Astrocyte (in vitro differentiated cells and primary cell): Measurements from ENCODE around the gene ISCA1. TPM values are rescaled to one million over a fixed set of nuclear protein-coding genes. Genes with fewer than 3 reads are reported as not detected.
A peak's percentile ranks its signal among the peaks of the same experiment; 100 is the strongest.

Experiments used
- DNase-seq: peaks from one replicate; pipeline ENCODE4 v3.0.0-alpha.2; 2010; ENCODE audit warnings: low read depth
- FAIRE-seq: peaks from 2 replicates; lab custom pipeline; 2011; peaks lifted over from hg19 to GRCh38; lab: Jason Lieb, UNC
- H2AFZ ChIP-seq: 2 replicates; pipeline ENCODE4 v1.6.0; 2012; ENCODE audit warnings: low read depth, low read length, inconsistent platforms
- H3K27ac ChIP-seq: 2 replicates; pipeline ENCODE4 v1.5.1; 2011; ENCODE audit warnings: low read depth, low read length, inconsistent platforms
- H3K27me3 ChIP-seq: 2 replicates; pipeline ENCODE4 v1.6.0; 2011; ENCODE audit warnings: low read length, inconsistent platforms; ENCODE audit not compliant: insufficient read depth
- H3K36me3 ChIP-seq: 2 replicates; pipeline ENCODE4 v1.5.1; 2011; ENCODE audit warnings: low read length, inconsistent platforms; ENCODE audit not compliant: insufficient read depth
- H3K4me1 ChIP-seq: 2 replicates; pipeline ENCODE4 v1.5.1; 2011; ENCODE audit warnings: low read length, inconsistent platforms; ENCODE audit not compliant: insufficient read depth
- H3K4me2 ChIP-seq: 2 replicates; pipeline ENCODE4 v1.6.0; 2012; ENCODE audit warnings: low read length, inconsistent platforms
- H3K4me3 ChIP-seq: 2 replicates; pipeline ENCODE4 v1.5.1; 2011; ENCODE audit warnings: low read depth, mild to moderate bottlenecking, low read length, inconsistent platforms; ENCODE audit not compliant: insufficient read depth
- H3K79me2 ChIP-seq: 2 replicates; pipeline ENCODE4 v1.6.0; 2012; ENCODE audit warnings: mild to moderate bottlenecking, low read length, inconsistent platforms; ENCODE audit not compliant: insufficient read depth
- H3K9ac ChIP-seq: 2 replicates; pipeline ENCODE4 v1.6.0; 2012; ENCODE audit warnings: mild to moderate bottlenecking, low read length, inconsistent platforms
- H3K9me3 ChIP-seq: 2 replicates; pipeline ENCODE4 v1.5.1; 2012; ENCODE audit warnings: low read depth, mild to moderate bottlenecking, low read length, inconsistent platforms; ENCODE audit not compliant: insufficient read depth
- H4K20me1 ChIP-seq: 2 replicates; pipeline ENCODE4 v1.6.0; 2012; ENCODE audit warnings: low read length, inconsistent platforms; ENCODE audit not compliant: insufficient read depth
- H3K27ac Mint-ChIP-seq: one replicate; pipeline ENCODE4 v1.8.0; 2021; ENCODE audit warnings: mild to moderate bottlenecking, mixed read lengths; ENCODE audit not compliant: unreplicated experiment
- H3K27me3 Mint-ChIP-seq: one replicate; pipeline ENCODE4 v1.8.0; 2021; ENCODE audit warnings: low read depth, mixed read lengths; ENCODE audit not compliant: unreplicated experiment
- H3K36me3 Mint-ChIP-seq: one replicate; pipeline ENCODE4 v1.8.0; 2021; ENCODE audit warnings: low read depth, mixed read lengths; ENCODE audit not compliant: unreplicated experiment
- H3K4me1 Mint-ChIP-seq: one replicate; pipeline ENCODE4 v1.8.0; 2021; ENCODE audit warnings: low read depth, mixed read lengths; ENCODE audit not compliant: unreplicated experiment
- H3K4me3 Mint-ChIP-seq: one replicate; pipeline ENCODE4 v1.8.0; 2021; ENCODE audit warnings: mild to moderate bottlenecking, moderate library complexity, mixed read lengths; ENCODE audit not compliant: unreplicated experiment
- H3K9me3 Mint-ChIP-seq: one replicate; pipeline ENCODE4 v1.8.0; 2021; ENCODE audit warnings: mild to moderate bottlenecking, mixed read lengths; ENCODE audit not compliant: unreplicated experiment
- CTCF ChIP-seq: IDR thresholded peaks from 2 replicates; pipeline ENCODE4 v1.5.1; 2011; ENCODE audit warnings: low read depth, mild to moderate bottlenecking, inconsistent platforms, low read length, moderate library complexity; ENCODE audit not compliant: insufficient read depth
- EZH2 ChIP-seq: IDR thresholded peaks from 2 replicates; pipeline ENCODE4 v1.6.1; 2012; ENCODE audit warnings: mild to moderate bottlenecking, low read length, inconsistent platforms; ENCODE audit not compliant: insufficient read depth
- total RNA-seq: library from RNA; stranded (reverse); gene quantifications from 2 replicates; pipeline ENCODE4 v1.2.1, GENCODE V29; 2021

Gene ISCA1
- total RNA-seq, 1 donor from 2014 or later = 30.6 TPM

GRCh38 chr9:86324901-86325300 is 42.6 kb upstream of the ISCA1 start:
- Histone ChIP-seq H3K79me2 (no peaks in the 10 kb centered on the region), H2AFZ (no peak overlapping the region), H3K4me3 (no peak overlapping the region), H3K27me3 (no peaks in the 10 kb centered on the region), H3K4me2 (no peak overlapping the region), H3K36me3 (peaks cover 54% of the 10 kb centered on the region), H3K9me3 (no peaks in the 10 kb centered on the region), H3K27ac (no peak overlapping the region), H4K20me1 (peaks cover 3% of the 10 kb centered on the region), H3K4me1 (peaks cover 7% of the 10 kb centered on the region), H3K9ac (no peak overlapping the region)
- DNase-seq = peak; percentile 20
- Mint-ChIP-seq H3K27me3 (no peaks in the 10 kb centered on the region), H3K27ac (no peak overlapping the region), H3K9me3 (no peaks in the 10 kb centered on the region), H3K4me3 (no peak overlapping the region), H3K36me3 (peaks cover 17% of the 10 kb centered on the region), H3K4me1 (peaks cover 11% of the 10 kb centered on the region)
- TF ChIP-seq CTCF (no peak), EZH2 (no peak)
- no peak for FAIRE-seq

GRCh38 chr9:86324308-86324707 is 42.0 kb upstream of the ISCA1 start:
- H3K9ac ChIP-seq = no peak overlapping the region
- H3K36me3 ChIP-seq = peaks cover 54% of the 10 kb centered on the region
- H2AFZ ChIP-seq = no peak overlapping the region
- no peaks in the 10 kb centered on the region for H3K27me3 ChIP-seq
- H3K4me3 ChIP-seq = no peak overlapping the region
- peak; percentile 50 for DNase-seq
- no peak overlapping the region for H3K4me2 ChIP-seq
- peaks cover 3% of the 10 kb centered on the region for H4K20me1 ChIP-seq
- Mint-ChIP-seq H3K9me3 (no peaks in the 10 kb centered on the region), H3K4me3 (no peak overlapping the region), H3K4me1 (peaks cover 8% of the 10 kb centered on the region), H3K27ac (no peak overlapping the region), H3K27me3 (no peaks in the 10 kb centered on the region), H3K36me3 (peaks cover 17% of the 10 kb centered on the region)
- FAIRE-seq = no peak
- peaks cover 7% of the 10 kb centered on the region for H3K4me1 ChIP-seq
- no peaks in the 10 kb centered on the region for H3K9me3 ChIP-seq
- TF ChIP-seq CTCF (no peak), EZH2 (no peak)
- H3K79me2 ChIP-seq = no peaks in the 10 kb centered on the region
- H3K27ac ChIP-seq = no peak overlapping the region

- TF ChIP-seq EZH2 (no peak), CTCF (no peak)
Observed at GRCh38 chr9:86322973-86323644, 40.8 kb upstream of the ISCA1 start.

More at GRCh38 chr9:86322973-86323644, 40.8 kb upstream of the ISCA1 start:
- H3K4me3 ChIP-seq = no peak overlapping the region
- H3K79me2 ChIP-seq = no peaks in the 10 kb centered on the region
- Mint-ChIP-seq H3K36me3 (peaks cover 18% of the 10 kb centered on the region), H3K4me3 (no peak overlapping the region), H3K27ac (no peak overlapping the region), H3K4me1 (peaks cover 8% of the 10 kb centered on the region), H3K9me3 (no peaks in the 10 kb centered on the region), H3K27me3 (no peaks in the 10 kb centered on the region)
- H3K27ac ChIP-seq = peak overlapping the region; percentile 14
- H3K9ac ChIP-seq = no peak overlapping the region
- H2AFZ ChIP-seq = no peak overlapping the region
- FAIRE-seq = peak; percentile 71
- no peak overlapping the region for H3K4me2 ChIP-seq
- H3K9me3 ChIP-seq = no peaks in the 10 kb centered on the region
- peaks cover 3% of the 10 kb centered on the region for H4K20me1 ChIP-seq
- no peaks in the 10 kb centered on the region for H3K27me3 ChIP-seq
- DNase-seq = peak; percentile 81
- peaks cover 63% of the 10 kb centered on the region for H3K36me3 ChIP-seq
- peaks cover 7% of the 10 kb centered on the region for H3K4me1 ChIP-seq
